Measurements from ENCODE around the gene PDE2A.

DNA sequence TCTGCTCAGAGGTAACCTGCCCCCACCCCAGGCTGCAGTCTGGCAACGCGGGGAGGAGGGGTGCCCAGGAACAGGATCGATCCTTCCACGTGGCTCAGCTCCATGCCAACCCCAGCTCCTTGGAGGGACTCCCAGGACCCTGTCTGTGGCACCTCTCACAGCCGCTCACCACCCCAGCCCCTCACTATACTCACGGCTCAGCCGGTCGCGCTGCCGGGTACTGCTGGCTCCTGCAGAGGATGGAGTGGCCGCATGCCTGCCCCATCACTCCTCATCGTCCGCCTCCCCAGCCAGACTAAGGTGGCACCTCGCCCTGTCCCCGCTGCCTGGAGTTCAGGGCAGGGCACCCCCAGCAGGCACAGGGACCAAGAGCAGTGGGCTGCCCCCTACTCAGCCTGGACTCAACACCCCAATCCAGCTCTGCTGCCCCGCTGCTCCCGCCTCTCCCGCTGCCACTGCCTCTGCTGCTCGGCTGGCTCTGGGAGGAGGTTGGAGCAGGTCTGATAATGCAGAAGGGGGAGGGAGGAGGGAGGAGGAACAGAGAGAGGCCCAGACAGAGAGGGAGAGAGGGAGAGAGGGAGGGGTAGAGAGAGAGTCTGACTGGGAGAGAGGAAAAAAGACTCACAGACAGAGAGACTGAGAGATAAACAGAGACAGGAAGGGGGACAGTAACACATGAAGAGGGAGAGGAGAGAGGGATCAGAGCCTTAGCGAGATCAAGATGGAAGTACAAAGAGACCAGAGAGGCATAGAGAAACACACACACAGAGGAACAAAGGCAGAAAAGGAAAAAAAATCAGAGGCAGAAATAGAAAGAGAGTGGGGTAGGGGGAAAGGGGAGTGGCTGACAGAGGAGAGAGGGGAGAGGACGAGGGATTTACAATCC is at the start of gene PDE2A:
- TF ChIP-seq POLR2AphosphoS5 (IDR thresholded peaks at IDR 0.05; ENCODE audit: borderline replicate concordance, low read depth, low read length) (no peak), EZH2 (IDR thresholded peaks at IDR 0.05) (no peak)
